Esophagus squamous epithelium (tissue), 4 donors: ENCODE data around the gene GLYATL1B.

Experiments used
- CTCF ChIP-seq, 6 experiments: fragments of 450-650 bp in 4 of 6; fragments of 200-600 bp in 2 of 6; sonication (generic) in 2 of 6; IDR thresholded peaks; one replicate each; pipeline ENCODE4 v1.5.1; 2016 to 2019; ENCODE audit warnings: antibody characterized with exemption in 6 of 6, mild to moderate bottlenecking in 4 of 6, moderate library complexity in 4 of 6
- POLR2A ChIP-seq, 4 donors: fragments of 450-650 bp; IDR thresholded peaks; one replicate each; pipeline ENCODE4 v1.6.1; 2017; ENCODE audit warnings: antibody characterized with exemption in 4 of 4, mild to moderate bottlenecking in 4 of 4, moderate library complexity in 3 of 4

GRCh38 chr11:59106363-59107336, 20.5 kb downstream of the GLYATL1B start, which contains the start of gene FAM111B:
- peak in 1 of 6 experiments; percentile 8 for TF ChIP-seq CTCF (IDR thresholded peaks at IDR 0.05)
- TF ChIP-seq POLR2A (IDR thresholded peaks at IDR 0.05): no peak
